H1 (cell line): ENCODE data around the gene ANKS1A. TPM values are rescaled to one million over a fixed set of nuclear protein-coding genes. Genes with fewer than 3 reads are reported as not detected.

Source experiments
- CTCF ChIA-PET: fragments of 300-600 bp; sonication (Branson Sonifier 250); formaldehyde crosslinking; loops from one replicate; lab custom pipeline; 2021; ENCODE audit not compliant: partially characterized antibody; lab: Charles Lee
- POLR2A ChIA-PET: fragments of 300-600 bp; sonication (Branson Sonifier 250); formaldehyde crosslinking; loops from one replicate; lab custom pipeline; 2021; ENCODE audit warnings: inconsistent platforms; ENCODE audit not compliant: partially characterized antibody; lab: Charles Lee
- DNase-seq, 2 experiments: peaks; one replicate each; pipeline versions ENCODE4 v3.0.0 to v3.0.0-alpha.2; 2010 to 2022; ENCODE audit warnings: low spot score in 2 of 2, low read depth in 1 of 2, mixed read lengths in 1 of 2
- FAIRE-seq: peaks from 2 replicates; lab custom pipeline; 2011; peaks lifted over from hg19 to GRCh38; lab: Jason Lieb, UNC
- H2AFZ ChIP-seq: 2 replicates; pipeline ENCODE4 v1.8.1; 2012; ENCODE audit warnings: low read length, inconsistent platforms
- H2AK5ac ChIP-seq: 2 replicates; pipeline ENCODE4 v1.6.1; 2013; ENCODE audit warnings: low read depth, low read length
- H2BK120ac ChIP-seq: replicated peaks from 2 replicates; pipeline ENCODE3; 2013; ENCODE audit warnings: low read depth, low read length, inconsistent platforms
- H2BK12ac ChIP-seq: 2 replicates; pipeline ENCODE4 v1.6.1; 2013; ENCODE audit warnings: low read depth, low read length
- H2BK15ac ChIP-seq: 2 replicates; pipeline ENCODE4 v1.6.1; 2013; ENCODE audit warnings: low read length
- H2BK20ac ChIP-seq: 2 replicates; pipeline ENCODE4 v1.6.1; 2013; ENCODE audit warnings: low read length
- H2BK5ac ChIP-seq: 2 replicates; pipeline ENCODE4 v1.6.1; 2013; ENCODE audit warnings: low read depth, low read length
- H3K14ac ChIP-seq: 2 replicates; pipeline ENCODE4 v1.6.1; 2013; ENCODE audit warnings: inconsistent platforms; ENCODE audit not compliant: insufficient read length
- H3K18ac ChIP-seq: 2 replicates; pipeline ENCODE4 v1.6.1; 2013; ENCODE audit warnings: low read length; ENCODE audit errors: extremely low read depth
- H3K23ac ChIP-seq: 2 replicates; pipeline ENCODE4 v1.6.1; 2013; ENCODE audit warnings: inconsistent platforms; ENCODE audit not compliant: insufficient read length
- H3K23me2 ChIP-seq: 2 replicates; pipeline ENCODE4 v1.6.1; 2013; ENCODE audit warnings: low read depth, low read length
- H3K27ac ChIP-seq: 2 replicates; pipeline ENCODE4 v1.6.1; 2011; ENCODE audit warnings: low read depth, low read length, inconsistent platforms
- H3K27me3 ChIP-seq, 4 experiments: replicated peaks in 1 of 4; 1 replicate in 1 of 4; 2 replicates in 3 of 4; pipeline versions ENCODE4 v1.6.1 to v1.8.1; 2011 to 2013; ENCODE audit warnings: low read length in 3 of 4, mild to moderate bottlenecking in 3 of 4, inconsistent platforms in 2 of 4, mixed read lengths in 2 of 4, moderate library complexity in 1 of 4; ENCODE audit not compliant: control insufficient read depth in 3 of 4, insufficient read depth in 3 of 4; ENCODE audit errors: extremely low read depth in 1 of 4
- H3K36me3 ChIP-seq, 4 experiments: 2 replicates each; pipeline versions ENCODE4 v1.6.1 to v1.8.1; 2011 to 2013; ENCODE audit warnings: mild to moderate bottlenecking in 4 of 4, low read length in 3 of 4, moderate library complexity in 2 of 4, control low read depth in 1 of 4, inconsistent platforms in 1 of 4; ENCODE audit not compliant: insufficient read depth in 4 of 4, control insufficient read depth in 2 of 4
- H3K4ac ChIP-seq: replicated peaks from 2 replicates; pipeline ENCODE3; 2013; ENCODE audit warnings: low read length, low read depth, mixed read lengths, inconsistent platforms; ENCODE audit not compliant: insufficient read length
- H3K4me1 ChIP-seq, 4 experiments: replicated peaks in 1 of 4; 1 replicate in 1 of 4; 2 replicates in 3 of 4; pipeline versions ENCODE4 v1.6.1 to v1.8.1; 2011 to 2013; ENCODE audit warnings: low read length in 3 of 4, inconsistent platforms in 2 of 4, mixed read lengths in 1 of 4; ENCODE audit not compliant: insufficient read depth in 4 of 4, control insufficient read depth in 3 of 4
- H3K4me2 ChIP-seq, 2 experiments: 2 replicates each; pipeline versions ENCODE4 v1.6.1 to v1.8.1; 2011 to 2013; ENCODE audit warnings: low read depth in 2 of 2, low read length in 2 of 2, control low read depth in 1 of 2, inconsistent platforms in 1 of 2, mild to moderate bottlenecking in 1 of 2; ENCODE audit not compliant: insufficient read depth in 1 of 2
- H3K4me3 ChIP-seq, 4 experiments: fragments of 200-600, 300-600 bp in 1 of 4; sonication (generic), shearing (Covaris generic), sonication (Bioruptor Twin) in 1 of 4; 2 replicates each; pipeline versions ENCODE4 v1.5.1 to v1.8.1; 2011 to 2016; ENCODE audit warnings: low read length in 4 of 4, low read depth in 3 of 4, control low read depth in 2 of 4, inconsistent platforms in 2 of 4, mild to moderate bottlenecking in 2 of 4, mixed read lengths in 1 of 4, moderate library complexity in 1 of 4; ENCODE audit not compliant: insufficient read depth in 2 of 4; ENCODE audit errors: extremely low read depth in 1 of 4
- H3K56ac ChIP-seq: replicated peaks from 2 replicates; pipeline ENCODE3; 2013; ENCODE audit warnings: low read depth, mild to moderate bottlenecking, mixed read lengths, low read length, inconsistent platforms; ENCODE audit not compliant: insufficient read length
- H3K79me1 ChIP-seq: 2 replicates; pipeline ENCODE4 v1.6.1; 2013; ENCODE audit warnings: low read depth, low read length, control low read depth
- H3K79me2 ChIP-seq, 2 experiments: 2 replicates each; pipeline versions ENCODE4 v1.6.1 to v1.8.1; 2012 to 2013; ENCODE audit warnings: low read length in 2 of 2, mild to moderate bottlenecking in 2 of 2, inconsistent platforms in 1 of 2; ENCODE audit not compliant: insufficient read depth in 2 of 2, control insufficient read depth in 1 of 2
- H3K9ac ChIP-seq, 4 experiments: replicated peaks in 1 of 4; 1 replicate in 1 of 4; 2 replicates in 3 of 4; pipeline versions ENCODE4 v1.6.1 to v1.8.1; 2011 to 2013; ENCODE audit warnings: low read depth in 3 of 4, low read length in 3 of 4, control low read depth in 2 of 4, mild to moderate bottlenecking in 2 of 4, moderate library complexity in 2 of 4, inconsistent platforms in 1 of 4; ENCODE audit errors: extremely low read depth in 1 of 4
- H3K9me3 ChIP-seq, 2 experiments: 2 replicates each; pipeline versions ENCODE4 v1.6.1 to v1.8.1; 2012 to 2013; ENCODE audit warnings: mild to moderate bottlenecking in 2 of 2, moderate library complexity in 2 of 2, control low read depth in 1 of 2, inconsistent platforms in 1 of 2, low read depth in 1 of 2, low read length in 1 of 2, mixed read lengths in 1 of 2; ENCODE audit not compliant: insufficient read depth in 2 of 2
- H4K20me1 ChIP-seq, 2 experiments: replicated peaks in 1 of 2; 2 replicates each; pipeline versions ENCODE3 to v1.8.1; 2011 to 2013; ENCODE audit warnings: inconsistent platforms in 2 of 2, low read length in 2 of 2, mild to moderate bottlenecking in 1 of 2; ENCODE audit not compliant: insufficient read depth in 2 of 2, control insufficient read depth in 1 of 2
- H4K5ac ChIP-seq: 2 replicates; pipeline ENCODE4 v1.6.1; 2013; ENCODE audit warnings: low read length, low read depth, mixed read lengths, inconsistent platforms; ENCODE audit not compliant: insufficient read length
- H4K8ac ChIP-seq: 2 replicates; pipeline ENCODE4 v1.8.0; 2013; ENCODE audit warnings: mild to moderate bottlenecking, moderate library complexity, low read length, inconsistent platforms; ENCODE audit not compliant: insufficient read depth; ENCODE audit errors: extremely low read depth
- H4K91ac ChIP-seq: replicated peaks from 2 replicates; pipeline ENCODE3; 2013; ENCODE audit warnings: low read length, mixed read lengths, inconsistent platforms; ENCODE audit not compliant: insufficient read length
- CEBPB ChIP-seq: IDR thresholded peaks from 2 replicates; pipeline ENCODE4 v1.6.1; 2012; ENCODE audit warnings: low read depth, low read length
- CTCF ChIP-seq, 3 experiments: IDR thresholded peaks; 1 replicate in 2 of 3; 2 replicates in 1 of 3; pipeline versions ENCODE4 v1.5.1 to v1.6.1; 2011; ENCODE audit warnings: low read length in 3 of 3, mild to moderate bottlenecking in 3 of 3, inconsistent platforms in 2 of 3, low read depth in 1 of 3, moderate library complexity in 1 of 3; ENCODE audit not compliant: insufficient read depth in 1 of 3; ENCODE audit errors: control extremely low read depth in 1 of 3
- GTF2F1 ChIP-seq: IDR thresholded peaks from 2 replicates; pipeline ENCODE4 v1.6.1; 2012; ENCODE audit warnings: low read depth, low read length, improper control_type of control experiment, borderline replicate concordance
- NANOG ChIP-seq: IDR thresholded peaks from 2 replicates; pipeline ENCODE4 v1.6.1; 2011; ENCODE audit warnings: low read length, low read depth, mild to moderate bottlenecking, inconsistent platforms; ENCODE audit not compliant: insufficient read depth, poor library complexity, severe bottlenecking
- POLR2A ChIP-seq, 2 experiments: IDR thresholded peaks; 1 replicate in 1 of 2; 2 replicates in 1 of 2; pipeline ENCODE4 v1.6.1; 2011; ENCODE audit warnings: low read depth in 2 of 2, low read length in 2 of 2, mild to moderate bottlenecking in 2 of 2; ENCODE audit errors: control extremely low read depth in 1 of 2
- SIRT6 ChIP-seq: IDR thresholded peaks from one replicate; pipeline ENCODE4 v1.7.1; 2012; ENCODE audit warnings: low read length, inconsistent platforms
- SIX5 ChIP-seq: IDR thresholded peaks from 2 replicates; pipeline ENCODE4 v1.6.1; 2011; ENCODE audit warnings: mild to moderate bottlenecking, low read depth, low read length
- WGBS, 2 experiments: shearing (Covaris generic) in 1 of 2; methylation state at CpG; one replicate each; pipeline versions ENCODE4 v1.1.6 to v1.1.7; 2013 to 2015; ENCODE audit warnings: low lambda C conversion rate in 2 of 2, mixed read lengths in 2 of 2, inconsistent platforms in 1 of 2, low coverage in 1 of 2, missing lambda C conversion rate in 1 of 2; ENCODE audit not compliant: insufficient replicate concordance in 2 of 2, insufficient coverage in 1 of 2, insufficient read length in 1 of 2; ENCODE audit errors: extremely low coverage in 1 of 2, missing lambda C conversion rate in 1 of 2; 5-methylcytosine and 5-hydroxymethylcytosine counted together
- polyA plus RNA-seq, 7 experiments: library from polyadenylated mRNA; depleted of rRNA in 3 of 7; stranded (reverse) in 5 of 7; unstranded in 2 of 7; fragments of >200 nt in 5 of 7; fragments of 200-250 nt in 2 of 7; gene quantifications; 1 replicate in 5 of 7; 2 replicates in 1 of 7; 4 replicates in 1 of 7; pipeline versions ENCODE4 v1.2.1 to v1.2.3, GENCODE V29; 2011 to 2013; ENCODE audit warnings: missing spikeins in 2 of 7, mixed read lengths in 2 of 7
- total RNA-seq: library from RNA; stranded (reverse); fragmentation: NEBNext Ultra II Directional; extraction: Animal tissue kit (Norgen Biotek cat#: 25700); gene quantifications from 2 replicates; pipeline ENCODE4 v1.2.1, GENCODE V29; 2021

Gene ANKS1A
- total and polyA plus RNA-seq, 2 of the 8 experiments (the other 6 are each of a cell fraction or from before 2014, with no cell fraction given): 9.8 to 30.9 TPM

GRCh38 chr6:35044145-35044745 is 155.2 kb downstream of the ANKS1A start:
- H3K18ac ChIP-seq: peak overlapping the region; percentile 66
- no peaks in the 10 kb centered on the region for H4K20me1 ChIP-seq
- H2BK12ac ChIP-seq: peak overlapping the region; percentile 97
- H2AK5ac ChIP-seq: peak overlapping the region; percentile 32
- H4K91ac ChIP-seq: peak overlapping the region; percentile 45
- H3K23me2 ChIP-seq: no peaks in the 10 kb centered on the region
- 66% methylated on average over 16 of the region's 16 CpGs; no CpG with 5 or more reads in 1 of the 2 experiments for WGBS, 2 experiments
- H2BK15ac ChIP-seq: no peak overlapping the region; the same call in 1 of the 2 replicates
- H3K79me2 ChIP-seq: no peaks in the 10 kb centered on the region
- no peak overlapping the region for H3K9ac ChIP-seq
- H3K4me3 ChIP-seq: no peak overlapping the region
- no peak overlapping the region for H2BK120ac ChIP-seq
- DNase-seq (no peak), FAIRE-seq (no peak)
- ChIA-PET CTCF (interaction anchor here (0.6 to 2.4 kb wide), 7 partner anchors 17 to 59 kb away, joined by 3 to 8 read pairs (median 4); no protein-coding TSS in a partner anchor), POLR2A (no interaction called here)
- peak overlapping the region; percentile 89 for H3K14ac ChIP-seq
- H2BK5ac ChIP-seq: peak overlapping the region; percentile 92
- H3K56ac ChIP-seq: no peak overlapping the region
- H3K79me1 ChIP-seq: no peaks in the 10 kb centered on the region
- TF ChIP-seq SIRT6 (no peak), CTCF (IDR thresholded peaks at IDR 0.05; ENCODE audit: control extremely low read depth in 1 of 3, insufficient read depth in 1 of 3, low read depth in 1 of 3, low read length in 3 of 3) (no peak), GTF2F1 (no peak), CEBPB (no peak), POLR2A (IDR thresholded peaks at IDR 0.05; ENCODE audit: control extremely low read depth in 1 of 2, low read depth in 2 of 2, low read length in 2 of 2) (no peak), SIX5 (no peak), NANOG (peak; percentile 27)
- peak overlapping the region; percentile 31 for H4K5ac ChIP-seq
- H3K9me3 ChIP-seq: no peaks in the 10 kb centered on the region
- peak overlapping the region in 1 of 2 experiments; percentile 42; a peak in 1 of 4 replicates for H3K4me2 ChIP-seq
- H4K8ac ChIP-seq: no peak overlapping the region
- no peaks in the 10 kb centered on the region for H3K27me3 ChIP-seq
- peak overlapping the region; percentile 4; the same call in 1 of the 2 replicates for H3K27ac ChIP-seq
- H3K4me1 ChIP-seq: peaks cover 29 to 58% (median 50%) of the 10 kb centered on the region in 4 experiments
- H3K4ac ChIP-seq: no peak overlapping the region
- H3K23ac ChIP-seq: no peak overlapping the region
- peak overlapping the region; percentile 76; the same call in 1 of the 2 replicates for H2BK20ac ChIP-seq
- no peak overlapping the region for H2AFZ ChIP-seq
- H3K36me3 ChIP-seq: no peaks in the 10 kb centered on the region; a peak in 1 of 8 replicates
